H1 (cell line): ENCODE measurements around the gene APLN. TPM values are rescaled to one million over a fixed set of nuclear protein-coding genes. Genes with fewer than 3 reads are reported as not detected.

Experiments used
- CHD7 ChIP-seq: fragments of 300-600 bp; sonication (generic); IDR thresholded peaks from 2 replicates; pipeline ENCODE4 v1.7.1; 2012; ENCODE audit warnings: low read length, moderate library complexity, mild to moderate bottlenecking, inconsistent platforms; ENCODE audit not compliant: insufficient replicate concordance
- EP300 ChIP-seq, 2 experiments: IDR thresholded peaks; 1 replicate in 1 of 2; 2 replicates in 1 of 2; pipeline ENCODE4 v1.6.1; 2011 to 2012; ENCODE audit warnings: low read depth in 2 of 2, low read length in 2 of 2, mild to moderate bottlenecking in 2 of 2, borderline replicate concordance in 1 of 2, inconsistent platforms in 1 of 2, moderate library complexity in 1 of 2
- GTF2F1 ChIP-seq: IDR thresholded peaks from 2 replicates; pipeline ENCODE4 v1.6.1; 2012; ENCODE audit warnings: low read depth, low read length, improper control_type of control experiment, borderline replicate concordance
- JUN ChIP-seq: IDR thresholded peaks from 2 replicates; pipeline ENCODE4 v1.6.1; 2011; ENCODE audit warnings: low read depth, mild to moderate bottlenecking, improper control_type of control experiment, low read length
- NANOG ChIP-seq: IDR thresholded peaks from 2 replicates; pipeline ENCODE4 v1.6.1; 2011; ENCODE audit warnings: low read length, low read depth, mild to moderate bottlenecking, inconsistent platforms; ENCODE audit not compliant: insufficient read depth, poor library complexity, severe bottlenecking
- NRF1 ChIP-seq: IDR thresholded peaks from 2 replicates; pipeline ENCODE4 v1.6.1; 2011; ENCODE audit warnings: mild to moderate bottlenecking, low read depth, low read length, improper control_type of control experiment
- SAP30 ChIP-seq: fragments of 300-600 bp; sonication (generic); IDR thresholded peaks from 2 replicates; pipeline ENCODE4 v1.7.1; 2012; ENCODE audit warnings: low read length, moderate library complexity, mild to moderate bottlenecking, inconsistent platforms; ENCODE audit not compliant: insufficient read depth, insufficient replicate concordance
- SP2 ChIP-seq: IDR thresholded peaks from 2 replicates; pipeline ENCODE4 v1.6.1; 2012; ENCODE audit warnings: mild to moderate bottlenecking, low read length, inconsistent platforms
- YY1 ChIP-seq: IDR thresholded peaks from 2 replicates; pipeline ENCODE4 v1.6.1; 2011; ENCODE audit warnings: low read depth, mild to moderate bottlenecking, low read length
- polyA plus RNA-seq, 7 experiments: library from polyadenylated mRNA; depleted of rRNA in 3 of 7; stranded (reverse) in 5 of 7; unstranded in 2 of 7; fragments of >200 nt in 5 of 7; fragments of 200-250 nt in 2 of 7; gene quantifications; 1 replicate in 5 of 7; 2 replicates in 1 of 7; 4 replicates in 1 of 7; pipeline versions ENCODE4 v1.2.1 to v1.2.3, GENCODE V29; 2011 to 2013; ENCODE audit warnings: missing spikeins in 2 of 7, mixed read lengths in 2 of 7
- total RNA-seq: library from RNA; stranded (reverse); fragmentation: NEBNext Ultra II Directional; extraction: Animal tissue kit (Norgen Biotek cat#: 25700); gene quantifications from 2 replicates; pipeline ENCODE4 v1.2.1, GENCODE V29; 2021

Gene APLN
- total and polyA plus RNA-seq, 2 of the 8 experiments (the other 6 are each of a cell fraction or from before 2014, with no cell fraction given) = 1.1 to 1.8 TPM

- TF ChIP-seq YY1 = no peak
- no peak for TF ChIP-seq SP2
- TF ChIP-seq NANOG = no peak
- no peak for TF ChIP-seq EP300 (IDR thresholded peaks at IDR 0.05; ENCODE audit: borderline replicate concordance in 1 of 2, low read depth in 2 of 2, low read length in 2 of 2)
- no peak for TF ChIP-seq SAP30
- TF ChIP-seq NRF1 = no peak
- TF ChIP-seq JUN = no peak
- TF ChIP-seq CHD7 = no peak
- TF ChIP-seq GTF2F1 = no peak
These were observed 5.2 kb downstream of the APLN start (continued) for GRCh38 chrX:129649268-129650182.
